Measurements from ENCODE around the gene ZFHX2. TPM values are rescaled to one million over a fixed set of nuclear protein-coding genes. Genes with fewer than 3 reads are reported as not detected.

Gene ZFHX2
- total RNA-seq, 4 donors from 2014 or later, result 0.19 to 0.49 (median 0.27) TPM

- intact Hi-C loops (cut with DNase I; ENCODE audit: low total_unique reads), result no loop called here
- no peak for DNase-seq (ENCODE audit: low spot score in 2 of 2)
- no peak for TF ChIP-seq POLR2A (IDR thresholded peaks at IDR 0.05)
- TF ChIP-seq CTCF (IDR thresholded peaks at IDR 0.05), result no peak
- WGBS, 2 donors, result 77 to 79% methylated on average over 5 of the region's 5 CpGs
- no peak overlapping the region for H3K4me3 ChIP-seq (ENCODE audit: low read depth, poor library complexity, severe bottlenecking)
Observed at GRCh38 chr14:23542261-23542660, 9.3 kb downstream of the ZFHX2 start.

- no peak for DNase-seq (ENCODE audit: low spot score in 2 of 2)
- WGBS, 2 donors, result 77 to 82% methylated on average over 4 of the region's 4 CpGs
- intact Hi-C loops (cut with DNase I; ENCODE audit: low total_unique reads), result no loop called here
- TF ChIP-seq CTCF (IDR thresholded peaks at IDR 0.05), result no peak
- no peak for TF ChIP-seq POLR2A (IDR thresholded peaks at IDR 0.05)
- H3K4me3 ChIP-seq (ENCODE audit: low read depth, poor library complexity, severe bottlenecking), result no peak overlapping the region
Observed at GRCh38 chr14:23540141-23540469, 11.5 kb downstream of the ZFHX2 start.

DNA sequence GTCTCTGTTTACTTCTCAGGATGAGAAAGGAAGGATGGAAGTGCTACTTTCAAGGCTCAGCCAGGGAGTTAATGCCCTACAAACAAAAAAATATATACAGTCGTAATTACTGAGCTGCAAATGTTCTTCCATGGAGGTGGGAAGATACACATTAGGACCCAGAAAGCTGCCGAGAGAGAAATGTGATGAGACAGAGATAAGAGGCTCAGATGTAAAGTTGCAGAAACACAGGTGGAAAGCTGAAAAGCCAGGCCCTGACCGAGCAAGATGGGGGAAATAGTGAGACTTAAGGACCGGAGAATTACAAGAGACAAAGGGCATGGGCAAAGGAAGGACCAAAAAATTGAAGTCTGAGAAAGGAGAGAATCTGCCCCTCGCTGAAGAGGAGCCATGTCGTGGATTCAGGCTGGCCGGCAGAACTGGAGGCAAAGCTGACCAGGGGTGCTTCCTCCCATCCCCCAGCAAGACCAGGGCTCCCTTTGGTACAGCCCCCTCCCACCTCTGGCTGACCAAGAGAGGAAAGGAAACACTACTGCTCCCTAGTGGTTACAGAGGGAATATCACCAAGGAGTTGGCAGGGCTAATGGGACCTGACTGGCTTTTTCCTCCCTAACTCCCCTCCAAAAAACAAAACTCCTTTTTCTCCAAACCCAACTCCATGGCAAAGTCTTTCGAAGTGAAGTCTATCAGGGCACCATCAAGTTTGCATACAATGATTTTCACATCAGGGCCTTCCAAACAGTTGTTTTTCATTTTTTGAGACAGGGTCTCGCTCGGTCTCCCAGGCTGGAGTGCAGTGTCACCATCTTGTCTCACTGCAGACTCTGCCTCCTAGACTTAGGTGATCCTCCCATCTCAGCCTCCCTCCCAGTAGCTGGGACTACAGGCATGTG is 12.1 kb downstream of the ZFHX2 start:
- no peak overlapping the region for H3K4me3 ChIP-seq (ENCODE audit: low read depth, poor library complexity, severe bottlenecking)
- intact Hi-C loops (cut with DNase I; ENCODE audit: low total_unique reads), result no loop called here
- TF ChIP-seq CTCF (IDR thresholded peaks at IDR 0.05), result no peak
- TF ChIP-seq POLR2A (IDR thresholded peaks at IDR 0.05), result no peak
- no peak for DNase-seq (ENCODE audit: low spot score in 2 of 2)
- 30 to 41% methylated on average over 10 of the region's 10 CpGs for WGBS, 2 donors

- WGBS, 2 donors, result 37 to 39% methylated on average over 7 of the region's 7 CpGs
- no peak overlapping the region for H3K4me3 ChIP-seq (ENCODE audit: low read depth, poor library complexity, severe bottlenecking)
- intact Hi-C loops (cut with DNase I; ENCODE audit: low total_unique reads), result no loop called here
- TF ChIP-seq POLR2A (IDR thresholded peaks at IDR 0.05) (no peak), CTCF (IDR thresholded peaks at IDR 0.05) (no peak)
- DNase-seq (ENCODE audit: low spot score in 2 of 2), result no peak
Observed at GRCh38 chr14:23538785-23539184, 12.8 kb downstream of the ZFHX2 start.

- intact Hi-C loops (cut with DNase I; ENCODE audit: low total_unique reads), result no loop called here
Observed at GRCh38 chr14:23538050-23538718, 13.4 kb downstream of the ZFHX2 start.

More at GRCh38 chr14:23538050-23538718, 13.4 kb downstream of the ZFHX2 start:
- H3K4me3 ChIP-seq (ENCODE audit: low read depth, poor library complexity, severe bottlenecking), result no peak overlapping the region
- 71% methylated on average over 10 of the region's 10 CpGs for WGBS, 2 donors
- TF ChIP-seq POLR2A (IDR thresholded peaks at IDR 0.05) (no peak), CTCF (IDR thresholded peaks at IDR 0.05) (no peak)
- DNase-seq (ENCODE audit: low spot score in 2 of 2), result no peak
